ENCODE data around the gene MAML3.

DNA sequence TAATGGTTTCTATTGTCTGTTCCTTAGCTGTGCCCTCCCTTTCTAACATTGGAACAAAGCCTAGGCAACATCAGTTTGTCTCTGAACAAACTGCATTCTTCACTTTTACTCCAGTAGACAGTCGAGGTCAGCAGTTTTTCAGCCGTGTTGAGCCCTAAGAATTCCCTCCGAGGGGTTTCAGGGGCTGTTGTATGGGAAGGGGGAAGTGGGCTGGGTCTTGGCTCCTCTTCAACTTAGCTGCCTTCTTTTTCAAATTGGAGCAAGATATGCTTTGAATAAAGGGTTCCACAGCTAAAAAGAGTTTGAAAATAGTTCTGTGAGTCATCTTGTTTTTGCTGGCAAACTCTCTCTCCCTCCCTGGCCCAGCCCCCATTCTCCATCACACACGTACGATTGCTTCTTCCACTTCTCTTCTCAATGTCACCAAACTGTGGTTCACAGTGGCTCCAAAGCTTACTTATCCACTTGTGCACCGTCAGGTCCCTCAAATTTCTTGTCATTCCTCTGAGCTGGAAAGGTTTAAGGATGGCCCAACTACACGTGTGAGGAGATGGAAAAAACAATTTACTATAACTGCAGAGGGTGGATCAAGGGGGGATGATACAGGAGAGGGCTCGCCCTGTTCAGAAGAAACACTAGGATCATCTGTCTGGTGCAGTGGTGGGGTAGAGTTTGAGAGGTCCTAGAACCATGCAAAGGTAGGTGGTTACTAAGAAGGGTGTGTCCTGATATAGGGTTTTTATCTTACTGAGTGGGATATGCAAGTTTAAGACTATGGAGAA, 9.2 kb upstream of the MAML3 start:
- TF ChIP-seq POLR2A (IDR thresholded peaks at IDR 0.05) (no peak), POLR2AphosphoS5 (IDR thresholded peaks at IDR 0.05) (no peak)
- TF ChIP-seq, protein P1, sequence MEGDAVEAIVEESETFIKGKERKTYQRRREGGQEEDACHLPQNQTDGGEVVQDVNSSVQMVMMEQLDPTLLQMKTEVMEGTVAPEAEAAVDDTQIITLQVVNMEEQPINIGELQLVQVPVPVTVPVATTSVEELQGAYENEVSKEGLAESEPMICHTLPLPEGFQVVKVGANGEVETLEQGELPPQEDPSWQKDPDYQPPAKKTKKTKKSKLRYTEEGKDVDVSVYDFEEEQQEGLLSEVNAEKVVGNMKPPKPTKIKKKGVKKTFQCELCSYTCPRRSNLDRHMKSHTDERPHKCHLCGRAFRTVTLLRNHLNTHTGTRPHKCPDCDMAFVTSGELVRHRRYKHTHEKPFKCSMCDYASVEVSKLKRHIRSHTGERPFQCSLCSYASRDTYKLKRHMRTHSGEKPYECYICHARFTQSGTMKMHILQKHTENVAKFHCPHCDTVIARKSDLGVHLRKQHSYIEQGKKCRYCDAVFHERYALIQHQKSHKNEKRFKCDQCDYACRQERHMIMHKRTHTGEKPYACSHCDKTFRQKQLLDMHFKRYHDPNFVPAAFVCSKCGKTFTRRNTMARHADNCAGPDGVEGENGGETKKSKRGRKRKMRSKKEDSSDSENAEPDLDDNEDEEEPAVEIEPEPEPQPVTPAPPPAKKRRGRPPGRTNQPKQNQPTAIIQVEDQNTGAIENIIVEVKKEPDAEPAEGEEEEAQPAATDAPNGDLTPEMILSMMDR (IDR thresholded peaks at IDR 0.05), result no peak

Measured in suprapubic skin (tissue), 4 donors.